H9 (cell line): ENCODE measurements around the gene DOK5. TPM values are rescaled to one million over a fixed set of nuclear protein-coding genes. Genes with fewer than 3 reads are reported as not detected.

ENCODE experiments used
- DNase-seq: peaks from one replicate; pipeline ENCODE4 v3.0.0-alpha.2; 2017
- H2AFZ ChIP-seq: one replicate; pipeline ENCODE4 v1.6.1; 2013; ENCODE audit warnings: mild to moderate bottlenecking, low read length, control low read depth, moderate library complexity
- H2AK5ac ChIP-seq: 2 replicates; pipeline ENCODE4 v1.6.1; 2013; ENCODE audit warnings: low read length, control low read depth, mixed read lengths; ENCODE audit not compliant: insufficient read length
- H2BK120ac ChIP-seq: one replicate; pipeline ENCODE4 v1.6.1; 2013; ENCODE audit warnings: low read depth, mild to moderate bottlenecking, low read length, control low read depth, inconsistent platforms; ENCODE audit not compliant: poor library complexity, severe bottlenecking
- H2BK12ac ChIP-seq: 2 replicates; pipeline ENCODE4 v1.6.1; 2013; ENCODE audit warnings: low read length, control low read depth, mixed read lengths, low read depth; ENCODE audit not compliant: insufficient read length
- H2BK15ac ChIP-seq: 2 replicates; pipeline ENCODE4 v1.6.1; 2013; ENCODE audit warnings: low read depth, low read length, control low read depth
- H2BK20ac ChIP-seq: one replicate; pipeline ENCODE4 v1.6.1; 2013; ENCODE audit warnings: low read depth, mild to moderate bottlenecking, low read length, control low read depth, inconsistent platforms; ENCODE audit not compliant: poor library complexity, severe bottlenecking
- H2BK5ac ChIP-seq: 2 replicates; pipeline ENCODE4 v1.6.1; 2013; ENCODE audit warnings: low read length, control low read depth, mixed read lengths; ENCODE audit not compliant: insufficient read length
- H3K14ac ChIP-seq: 2 replicates; pipeline ENCODE4 v1.6.1; 2013; ENCODE audit warnings: low read length, control low read depth; ENCODE audit not compliant: insufficient read depth
- H3K18ac ChIP-seq: 2 replicates; pipeline ENCODE4 v1.6.1; 2013; ENCODE audit warnings: low read depth, mild to moderate bottlenecking, mixed read lengths, low read length, control low read depth; ENCODE audit not compliant: insufficient read length
- H3K23ac ChIP-seq: 2 replicates; pipeline ENCODE4 v1.6.1; 2013; ENCODE audit warnings: low read length, control low read depth, mixed read lengths, low read depth; ENCODE audit not compliant: insufficient read length
- H3K23me2 ChIP-seq: 2 replicates; pipeline ENCODE4 v1.6.1; 2013; ENCODE audit warnings: low read depth, mild to moderate bottlenecking, mixed read lengths, low read length, control low read depth; ENCODE audit not compliant: insufficient read length, poor library complexity, severe bottlenecking
- H3K27ac ChIP-seq: 2 replicates; pipeline ENCODE4 v1.5.1; 2013; ENCODE audit warnings: low read length, control low read depth, mixed read lengths, low read depth; ENCODE audit not compliant: insufficient read length
- H3K27me3 ChIP-seq: 2 replicates; pipeline ENCODE4 v1.6.1; 2013; ENCODE audit warnings: low read length, control low read depth, inconsistent platforms; ENCODE audit not compliant: insufficient read depth
- H3K4ac ChIP-seq: 2 replicates; pipeline ENCODE4 v1.6.1; 2013; ENCODE audit warnings: low read depth, mild to moderate bottlenecking, control low read depth, inconsistent platforms, low read length, moderate library complexity
- H3K4me1 ChIP-seq: 2 replicates; pipeline ENCODE4 v1.6.1; 2013; ENCODE audit warnings: low read length, control low read depth, inconsistent platforms; ENCODE audit not compliant: insufficient read depth
- H3K4me2 ChIP-seq: 2 replicates; pipeline ENCODE4 v1.6.1; 2013; ENCODE audit warnings: low read length, control low read depth, mixed read lengths; ENCODE audit not compliant: insufficient read length, insufficient read depth
- H3K56ac ChIP-seq: 2 replicates; pipeline ENCODE4 v1.6.1; 2013; ENCODE audit warnings: low read depth, mild to moderate bottlenecking, mixed read lengths, low read length, control low read depth; ENCODE audit not compliant: insufficient read length
- H3K79me1 ChIP-seq: 2 replicates; pipeline ENCODE4 v1.6.1; 2013; ENCODE audit warnings: low read depth, mild to moderate bottlenecking, moderate library complexity, low read length, control low read depth, inconsistent platforms; ENCODE audit not compliant: insufficient read depth, poor library complexity, severe bottlenecking
- H3K79me2 ChIP-seq: 2 replicates; pipeline ENCODE4 v1.6.1; 2013; ENCODE audit warnings: low read length, control low read depth, inconsistent platforms; ENCODE audit not compliant: insufficient read depth
- H3K9ac ChIP-seq: 2 replicates; pipeline ENCODE4 v1.6.1; 2013; ENCODE audit warnings: low read length, control low read depth, mixed read lengths; ENCODE audit not compliant: insufficient read length; ENCODE audit errors: extremely low read depth
- H3K9me3 ChIP-seq: one replicate; pipeline ENCODE4 v1.6.1; 2013; ENCODE audit warnings: low read depth, low read length, inconsistent platforms; ENCODE audit not compliant: control insufficient read depth
- H3T11ph ChIP-seq: one replicate; pipeline ENCODE4 v1.6.1; 2013; ENCODE audit warnings: mild to moderate bottlenecking, low read length, control low read depth, inconsistent platforms
- H4K20me1 ChIP-seq: one replicate; pipeline ENCODE4 v1.6.1; 2013; ENCODE audit not compliant: control insufficient read depth, insufficient read length, insufficient read depth
- H4K5ac ChIP-seq: 2 replicates; pipeline ENCODE4 v1.6.1; 2013; ENCODE audit warnings: low read depth, mild to moderate bottlenecking, mixed read lengths, low read length, control low read depth; ENCODE audit not compliant: insufficient read length
- H4K8ac ChIP-seq: replicated peaks from 2 replicates; pipeline ENCODE4 v1.6.1; 2013; ENCODE audit warnings: low read length, control low read depth, mixed read lengths, low read depth; ENCODE audit not compliant: insufficient read length
- H4K91ac ChIP-seq: 2 replicates; pipeline ENCODE4 v1.6.1; 2013; ENCODE audit warnings: low read depth, mild to moderate bottlenecking, moderate library complexity, mixed read lengths, low read length, control low read depth; ENCODE audit not compliant: insufficient read length
- H3K27ac Mint-ChIP-seq, 3 experiments: 2 replicates in 2 of 3; 3 replicates in 1 of 3; pipeline ENCODE4 v1.8.0; 2020 to 2021; ENCODE audit warnings: mixed read lengths in 3 of 3, mild to moderate bottlenecking in 1 of 3, moderate library complexity in 1 of 3
- H3K27me3 Mint-ChIP-seq: 2 replicates; pipeline ENCODE4 v1.8.0; 2021; ENCODE audit warnings: low read depth, mild to moderate bottlenecking, moderate library complexity, mixed read lengths
- H3K36me3 Mint-ChIP-seq, 3 experiments: 2 replicates in 2 of 3; 3 replicates in 1 of 3; pipeline ENCODE4 v1.8.0; 2020 to 2021; ENCODE audit warnings: low read depth in 3 of 3, mixed read lengths in 3 of 3; ENCODE audit not compliant: insufficient read depth in 1 of 3
- H3K4me1 Mint-ChIP-seq, 2 experiments: 2 replicates each; pipeline ENCODE4 v1.8.0; 2020; ENCODE audit warnings: mixed read lengths in 2 of 2
- H3K4me3 Mint-ChIP-seq, 2 experiments: 2 replicates in 1 of 2; 3 replicates in 1 of 2; pipeline ENCODE4 v1.8.0; 2020 to 2021; ENCODE audit warnings: mild to moderate bottlenecking in 2 of 2, mixed read lengths in 2 of 2, moderate library complexity in 1 of 2
- H3K9me3 Mint-ChIP-seq, 2 experiments: 2 replicates in 1 of 2; 3 replicates in 1 of 2; pipeline ENCODE4 v1.8.0; 2020; ENCODE audit warnings: mild to moderate bottlenecking in 2 of 2, mixed read lengths in 2 of 2, moderate library complexity in 1 of 2
- CTCF ChIP-seq: fragments of 200-600 bp; sonication (generic); conservative IDR thresholded peaks from 3 replicates; pipeline ENCODE4 v1.8.0; 2021; ENCODE audit warnings: antibody characterized with exemption, mild to moderate bottlenecking
- WGBS: extraction: QIAGEN DNeasy Blood & Tissue Kit; methylation state at CpG from one replicate; pipeline ENCODE4 v1.1.7; 2013; ENCODE audit warnings: missing lambda C conversion rate, low lambda C conversion rate, mixed read lengths; ENCODE audit not compliant: insufficient read length; ENCODE audit errors: extremely low coverage; 5-methylcytosine and 5-hydroxymethylcytosine counted together
- total RNA-seq: library from RNA; stranded (reverse); gene quantifications from 2 replicates; pipeline ENCODE4 v1.2.1, GENCODE V29; 2021

Gene DOK5
- total RNA-seq, 1 experiment from 2014 or later, result 4.5 TPM

GRCh38 chr20:54576518-54576917 is 101.1 kb downstream of the DOK5 start:
- DNase-seq, result no peak
- Histone ChIP-seq H3K27me3 (no peaks in the 10 kb centered on the region), H3K56ac (no peak overlapping the region), H3K23me2 (no peaks in the 10 kb centered on the region), H3K9ac (no peak overlapping the region), H2AK5ac (no peak overlapping the region), H3K79me1 (no peaks in the 10 kb centered on the region), H3K9me3 (no peaks in the 10 kb centered on the region), H4K8ac (no peak overlapping the region), H3K23ac (no peak overlapping the region), H3K4me2 (no peak overlapping the region), H3K4ac (no peak overlapping the region), H2BK15ac (no peak overlapping the region), H2BK120ac (no peak overlapping the region), H3K18ac (no peak overlapping the region), H3K27ac (no peak overlapping the region), H2AFZ (no peak overlapping the region), H3K79me2 (no peaks in the 10 kb centered on the region), H3T11ph (no peak overlapping the region), H2BK12ac (no peak overlapping the region), H4K20me1 (no peaks in the 10 kb centered on the region), H3K14ac (no peak overlapping the region), H2BK20ac (no peak overlapping the region), H4K5ac (no peak overlapping the region), H4K91ac (no peak overlapping the region), H3K4me1 (no peaks in the 10 kb centered on the region), H2BK5ac (no peak overlapping the region)
- no peak for TF ChIP-seq CTCF
- H3K27me3 Mint-ChIP-seq, result no peaks in the 10 kb centered on the region
- no peak overlapping the region for H3K27ac Mint-ChIP-seq
- no peaks in the 10 kb centered on the region for H3K36me3 Mint-ChIP-seq
- no CpG with 5 or more reads among the region's 6 CpGs for WGBS
- no peaks in the 10 kb centered on the region for H3K9me3 Mint-ChIP-seq
- no peak overlapping the region for H3K4me3 Mint-ChIP-seq
- H3K4me1 Mint-ChIP-seq, result no peaks in the 10 kb centered on the region
